ENCODE measurements around the gene PXMP4. TPM values are rescaled to one million over a fixed set of nuclear protein-coding genes. Genes with fewer than 3 reads are reported as not detected.

Gene PXMP4
- polyA plus RNA-seq, 2 of the 4 experiments (the other 2 are of a cell fraction) = 4.5 to 6.6 TPM

DNA sequence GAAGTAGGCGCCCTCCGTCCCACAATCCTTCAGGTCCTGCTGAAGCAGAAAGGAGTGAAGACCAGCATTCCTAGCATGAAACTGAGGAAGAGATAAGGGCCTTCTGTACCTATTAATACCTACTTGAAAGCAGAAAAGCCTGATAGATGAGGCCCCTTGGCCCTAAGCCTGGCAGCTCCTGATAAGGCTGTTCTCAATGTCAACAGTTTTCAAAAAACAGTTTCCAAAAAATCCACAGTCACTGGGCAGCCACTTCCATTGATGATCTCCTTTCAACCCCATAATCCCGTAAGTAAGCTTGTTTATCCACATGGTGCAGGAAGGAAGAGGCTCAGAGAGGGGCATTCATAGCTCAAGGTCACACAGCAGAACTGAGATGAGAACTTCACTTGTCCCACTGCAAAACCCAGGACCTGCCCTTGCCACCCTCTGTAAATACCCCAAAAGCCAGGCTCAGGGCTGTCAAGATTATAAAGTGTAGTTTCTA is 31.1 kb downstream of the PXMP4 start:
- no peaks in the 10 kb centered on the region for H3K9me3 ChIP-seq
- ChIA-PET CTCF (interaction anchor here (0.9 to 1.6 kb wide), 2 partner anchors 8 to 131 kb away, joined by 3 to 4 read pairs; no protein-coding TSS in a partner anchor), POLR2A (no interaction called here)
- ATAC-seq (no peak), FAIRE-seq (no peak), DNase-seq (ENCODE audit: low read depth in 1 of 2, low spot score in 1 of 2) (no peak)
- 91% methylated on average over 3 of the region's 3 CpGs for WGBS (ENCODE audit: missing lambda C conversion rate)
- H3K4me2 ChIP-seq = no peak overlapping the region
- no peak overlapping the region for H3K4me3 ChIP-seq
- H3K4me1 ChIP-seq = peaks cover 18% of the 10 kb centered on the region
- H3K27ac ChIP-seq = no peak overlapping the region
- TF ChIP-seq FOSB (CRISPR knock-in tag; IDR thresholded peaks at IDR 0.05) = no peak
- TF ChIP-seq CHD4 (IDR thresholded peaks at IDR 0.05; ENCODE audit: borderline replicate concordance) = no peak
- no peak for TF ChIP-seq HEYL (CRISPR knock-in tag; IDR thresholded peaks at IDR 0.05)
- no peak for TF ChIP-seq MAZ (IDR thresholded peaks at IDR 0.05; ENCODE audit: borderline replicate concordance, low read depth, low read length)
- no peak for TF ChIP-seq ESRRA (IDR thresholded peaks at IDR 0.05; ENCODE audit: borderline replicate concordance, low read length)
- TF ChIP-seq, protein P1, sequence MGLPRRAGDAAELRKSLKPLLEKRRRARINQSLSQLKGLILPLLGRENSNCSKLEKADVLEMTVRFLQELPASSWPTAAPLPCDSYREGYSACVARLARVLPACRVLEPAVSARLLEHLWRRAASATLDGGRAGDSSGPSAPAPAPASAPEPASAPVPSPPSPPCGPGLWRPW (IDR thresholded peaks at IDR 0.05) = no peak
- no peak for TF ChIP-seq RCOR1 (IDR thresholded peaks at IDR 0.05; ENCODE audit: low read depth, low read length)
- no peak for TF ChIP-seq FOSL2 (IDR thresholded peaks at IDR 0.05)
- TF ChIP-seq FOSL2 (CRISPR knock-in tag; IDR thresholded peaks at IDR 0.05) = no peak
- TF ChIP-seq HDAC2 (IDR thresholded peaks at IDR 0.05) = no peak
- TF ChIP-seq PHF8 (IDR thresholded peaks at IDR 0.05; ENCODE audit: borderline replicate concordance, low read depth) = no peak
- no peak for TF ChIP-seq KDM1A (IDR thresholded peaks at IDR 0.05; ENCODE audit: low read depth)
- TF ChIP-seq, protein P2, sequence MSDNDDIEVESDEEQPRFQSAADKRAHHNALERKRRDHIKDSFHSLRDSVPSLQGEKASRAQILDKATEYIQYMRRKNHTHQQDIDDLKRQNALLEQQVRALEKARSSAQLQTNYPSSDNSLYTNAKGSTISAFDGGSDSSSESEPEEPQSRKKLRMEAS (IDR thresholded peaks at IDR 0.05) = no peak
- no peak for TF ChIP-seq SMC3 (IDR thresholded peaks at IDR 0.05)
- no peak for TF ChIP-seq RFX5 (IDR thresholded peaks at IDR 0.05)
- TF ChIP-seq TP53 (CRISPR knock-in tag; IDR thresholded peaks at IDR 0.05) = no peak
- no peak for TF ChIP-seq JUNB (IDR thresholded peaks at IDR 0.05)
- no peak for TF ChIP-seq POLR2AphosphoS2 (conservative IDR thresholded peaks at IDR 0.05; ENCODE audit: low read length)
- TF ChIP-seq CEBPB (IDR thresholded peaks at IDR 0.05) = no peak
- TF ChIP-seq HOXB13 (CRISPR knock-in tag; IDR thresholded peaks at IDR 0.05; ENCODE audit: low read depth) = no peak

DNA sequence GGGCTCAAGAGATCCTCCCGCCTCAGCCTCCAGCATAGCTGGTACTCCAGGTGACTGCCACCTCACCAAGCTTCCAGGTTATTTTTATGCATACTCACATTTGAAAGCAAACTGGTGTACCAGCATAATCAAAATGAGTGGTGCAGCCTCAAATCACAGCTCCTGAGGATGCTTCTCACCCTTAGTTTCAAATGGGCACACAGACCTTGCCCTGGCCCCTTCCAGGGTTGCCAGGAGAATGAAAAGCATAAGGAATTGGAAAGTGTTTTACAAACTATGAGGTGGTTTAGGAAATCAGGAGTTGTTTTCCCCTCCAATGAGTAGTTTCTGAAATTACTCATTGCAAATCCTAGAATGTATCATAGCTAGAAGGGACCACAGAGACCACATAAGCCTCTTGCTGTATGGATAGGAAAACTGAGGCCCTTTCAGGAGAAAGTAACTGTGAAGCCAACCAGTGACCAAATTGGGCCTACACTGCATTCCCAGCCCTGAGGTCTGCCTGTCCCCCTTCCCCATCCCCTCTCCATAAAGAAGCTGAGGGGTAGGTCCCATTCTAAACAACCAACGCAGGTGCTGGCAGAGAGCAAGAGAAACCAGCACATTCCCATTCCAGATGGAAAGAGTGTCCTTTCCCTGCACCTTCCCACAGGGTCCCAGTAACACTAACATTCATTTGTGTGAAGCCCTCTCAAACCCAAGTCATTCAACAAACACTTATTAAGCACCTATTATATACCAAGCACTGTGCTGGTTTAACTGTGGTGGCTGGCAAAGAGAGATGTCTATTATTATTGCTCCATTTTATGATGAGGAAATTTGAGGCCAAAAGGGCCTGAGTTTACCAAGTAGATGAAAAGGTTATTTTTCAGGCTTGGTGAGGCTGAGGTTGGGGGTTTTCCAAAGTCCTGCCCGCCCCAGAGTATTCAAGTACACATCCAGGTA is 31.8 kb downstream of the PXMP4 start:
- WGBS (ENCODE audit: missing lambda C conversion rate) = 85% methylated on average over 3 of the region's 3 CpGs
- Histone ChIP-seq H3K4me2 (no peak overlapping the region), H3K27ac (no peak overlapping the region), H3K4me3 (no peak overlapping the region), H3K9me3 (no peaks in the 10 kb centered on the region), H3K4me1 (peaks cover 19% of the 10 kb centered on the region)
- TF ChIP-seq JUNB (IDR thresholded peaks at IDR 0.05) (no peak), RFX5 (IDR thresholded peaks at IDR 0.05) (no peak), EHF (CRISPR knock-in tag; IDR thresholded peaks at IDR 0.05) (no peak), EP300 (IDR thresholded peaks at IDR 0.05) (no peak), SMC3 (IDR thresholded peaks at IDR 0.05) (no peak), TFCP2L1 (CRISPR knock-in tag; IDR thresholded peaks at IDR 0.05) (no peak)
- TF ChIP-seq, protein P3, sequence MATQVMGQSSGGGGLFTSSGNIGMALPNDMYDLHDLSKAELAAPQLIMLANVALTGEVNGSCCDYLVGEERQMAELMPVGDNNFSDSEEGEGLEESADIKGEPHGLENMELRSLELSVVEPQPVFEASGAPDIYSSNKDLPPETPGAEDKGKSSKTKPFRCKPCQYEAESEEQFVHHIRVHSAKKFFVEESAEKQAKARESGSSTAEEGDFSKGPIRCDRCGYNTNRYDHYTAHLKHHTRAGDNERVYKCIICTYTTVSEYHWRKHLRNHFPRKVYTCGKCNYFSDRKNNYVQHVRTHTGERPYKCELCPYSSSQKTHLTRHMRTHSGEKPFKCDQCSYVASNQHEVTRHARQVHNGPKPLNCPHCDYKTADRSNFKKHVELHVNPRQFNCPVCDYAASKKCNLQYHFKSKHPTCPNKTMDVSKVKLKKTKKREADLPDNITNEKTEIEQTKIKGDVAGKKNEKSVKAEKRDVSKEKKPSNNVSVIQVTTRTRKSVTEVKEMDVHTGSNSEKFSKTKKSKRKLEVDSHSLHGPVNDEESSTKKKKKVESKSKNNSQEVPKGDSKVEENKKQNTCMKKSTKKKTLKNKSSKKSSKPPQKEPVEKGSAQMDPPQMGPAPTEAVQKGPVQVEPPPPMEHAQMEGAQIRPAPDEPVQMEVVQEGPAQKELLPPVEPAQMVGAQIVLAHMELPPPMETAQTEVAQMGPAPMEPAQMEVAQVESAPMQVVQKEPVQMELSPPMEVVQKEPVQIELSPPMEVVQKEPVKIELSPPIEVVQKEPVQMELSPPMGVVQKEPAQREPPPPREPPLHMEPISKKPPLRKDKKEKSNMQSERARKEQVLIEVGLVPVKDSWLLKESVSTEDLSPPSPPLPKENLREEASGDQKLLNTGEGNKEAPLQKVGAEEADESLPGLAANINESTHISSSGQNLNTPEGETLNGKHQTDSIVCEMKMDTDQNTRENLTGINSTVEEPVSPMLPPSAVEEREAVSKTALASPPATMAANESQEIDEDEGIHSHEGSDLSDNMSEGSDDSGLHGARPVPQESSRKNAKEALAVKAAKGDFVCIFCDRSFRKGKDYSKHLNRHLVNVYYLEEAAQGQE (IDR thresholded peaks at IDR 0.05) = no peak
- FAIRE-seq (no peak), ATAC-seq (no peak), DNase-seq (ENCODE audit: low read depth in 1 of 2, low spot score in 1 of 2) (no peak)
- ChIA-PET POLR2A (no interaction called here), CTCF (interaction anchor here (1.2 kb wide), 3 partner anchors 10 to 44 kb away, joined by 3 read pairs; partner anchors contain the start of gene ZNF341)

Data from A549 (cell line).